Sigmoid colon (tissue), 7 donors: ENCODE measurements around the gene CYP2E1. TPM values are rescaled to one million over a fixed set of nuclear protein-coding genes. Genes with fewer than 3 reads are reported as not detected.
"Not testable (repeated sequence)": the region's sequence is repeated elsewhere in the genome, so short reads cannot be mapped to it uniquely, and the experiment has no call there.

Experiments
- DNase-seq: peaks from one replicate; pipeline ENCODE4 v3.0.0-alpha.2; 2019
- H3K27ac ChIP-seq, 4 donors: fragments of 200-600 bp; sonication (generic); one replicate each; pipeline ENCODE4 v1.5.1; 2016 to 2019; ENCODE audit warnings: mild to moderate bottlenecking in 1 of 4
- H3K27me3 ChIP-seq, 3 donors: fragments of 200-600 bp; sonication (generic); one replicate each; pipeline ENCODE4 v1.5.1; 2019; ENCODE audit warnings: mild to moderate bottlenecking in 1 of 3
- H3K36me3 ChIP-seq, 4 donors: fragments of 200-600 bp; sonication (generic); one replicate each; pipeline ENCODE4 v1.5.1; 2016 to 2019
- H3K4me1 ChIP-seq, 4 donors: fragments of 200-600 bp; sonication (generic); one replicate each; pipeline ENCODE4 v1.5.1; 2017 to 2019
- H3K4me3 ChIP-seq, 4 donors: fragments of 200-600 bp; sonication (generic); one replicate each; pipeline ENCODE4 v1.5.1; 2017 to 2019; ENCODE audit warnings: mild to moderate bottlenecking in 2 of 4, moderate library complexity in 1 of 4
- H3K9me3 ChIP-seq, 4 donors: fragments of 200-600 bp in 3 of 4; sonication (generic) in 3 of 4; one replicate each; pipeline versions ENCODE4 v1.5.1 to v1.6.1; 2013 to 2019
- EP300 ChIP-seq, 4 donors: sonication (generic); formaldehyde crosslinking; IDR thresholded peaks; one replicate each; pipeline ENCODE4 v1.6.1; 2017; ENCODE audit warnings: antibody characterized with exemption in 4 of 4
- POLR2A ChIP-seq, 2 donors: fragments of 450-650 bp; IDR thresholded peaks; one replicate each; pipeline ENCODE4 v1.6.1; 2016; ENCODE audit warnings: antibody characterized with exemption in 2 of 2, mild to moderate bottlenecking in 2 of 2, moderate library complexity in 2 of 2
- POLR2AphosphoS5 ChIP-seq, 4 donors: sonication (generic); formaldehyde crosslinking; IDR thresholded peaks; one replicate each; pipeline ENCODE4 v1.6.1; 2017; ENCODE audit warnings: antibody characterized with exemption in 4 of 4
- WGBS, 2 donors: extraction: QIAGEN DNeasy Blood & Tissue Kit; methylation state at CpG; one replicate each; pipeline ENCODE4 v1.1.7; 2013; 5-methylcytosine and 5-hydroxymethylcytosine counted together
- intact Hi-C: fragments of 100-400 bp; cut with DNase I; formaldehyde crosslinking; loops from one replicate; pipeline ENCODE4 v1.15.1; 2023
- polyA plus RNA-seq, 3 donors: library from polyadenylated mRNA; stranded (reverse); fragments of 200-250 nt; gene quantifications; one replicate each; pipeline ENCODE4 v1.2.3, GENCODE V29; 2013
- total RNA-seq, 4 donors: library from RNA; depleted of rRNA; stranded (reverse); fragments of >200 nt; gene quantifications; one replicate each; pipeline ENCODE4 v1.1.0, GENCODE V29; 2016
- TF ChIP-seq, protein P1 (sequence below), 4 experiments: fragments of 450-650 bp in 3 of 4; fragments of 200-600 bp in 1 of 4; IDR thresholded peaks; one replicate each; pipeline ENCODE4 v1.5.1; 2016 to 2019; ENCODE audit warnings: antibody characterized with exemption in 4 of 4, mild to moderate bottlenecking in 3 of 4, moderate library complexity in 2 of 4
- donor health status: healthy with polysubstance abuse.
- donor health status: Bipolar disorder and iron deficiency.
- donor health status: healthy.

CYP2E1 gene
- total and polyA plus RNA-seq, 7 donors, result 0.66 to 7.2 (median 2.5) TPM; not detected in 2

DNA sequence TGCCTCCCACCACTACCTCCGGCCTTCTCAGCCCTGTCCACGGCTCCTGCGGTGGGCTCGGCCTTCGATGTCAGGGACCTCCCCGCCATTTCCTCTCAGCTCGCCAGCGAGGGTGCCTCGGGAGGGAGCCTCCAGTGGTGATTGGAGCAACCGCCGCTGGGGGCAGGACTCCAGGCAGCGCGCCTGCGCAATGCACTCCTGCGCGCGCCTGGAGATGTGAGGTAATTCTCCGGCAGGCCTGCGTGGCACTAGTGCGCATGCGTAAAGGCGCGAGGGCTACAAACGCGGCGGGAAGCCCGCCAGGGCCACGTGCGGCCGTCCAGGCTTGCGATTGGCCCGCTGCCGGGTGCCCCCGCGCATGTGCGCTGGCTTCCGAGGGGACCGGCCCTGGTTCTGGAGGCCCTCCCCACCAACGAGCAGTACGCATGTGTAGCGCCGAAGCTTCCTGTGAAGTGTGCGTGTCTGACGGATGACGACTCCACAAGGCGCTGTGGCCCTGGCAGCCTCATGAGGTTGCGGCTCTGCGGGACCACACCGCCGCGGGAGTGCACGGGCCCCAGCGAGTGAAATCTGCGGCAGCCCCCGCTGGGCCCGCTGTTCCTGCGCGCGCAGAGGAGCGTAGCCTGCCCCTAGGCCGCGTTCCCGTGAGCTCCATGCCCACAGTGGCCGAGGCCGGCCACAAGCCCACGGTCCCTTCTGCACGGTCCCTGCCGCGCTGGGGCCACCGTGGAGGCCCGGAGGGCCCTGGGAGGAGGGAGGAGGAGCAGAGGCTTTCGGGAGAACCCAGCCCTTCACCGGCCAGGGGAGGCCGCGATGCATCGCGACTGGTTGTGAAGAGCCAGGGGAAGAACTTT lies 38.5 kb downstream of the CYP2E1 start, which contains the start of gene SYCE1:
TSS of gene SYCE1 (minus strand) at position 143 of the 854 bp plus-strand sequence. CDS start at position 89, 54 bp downstream.
- Histone ChIP-seq H3K27me3 (peaks cover 0 to 26% (median 0%) of the 10 kb centered on the region in 3 donors), H3K27ac (peak within 1 kb of the TSS in 1 of 4 donors; percentile 72), H3K9me3 (peaks cover 0 to 3% (median 0%) of the 10 kb centered on the region in 4 donors), H3K4me3 (peak within 1 kb of the TSS in 1 of 4 donors; percentile 43), H3K36me3 (no peaks in the 10 kb centered on the region), H3K4me1 (no peaks in the 10 kb centered on the region)
- intact Hi-C loops, result no loop called here
- 68 to 87% methylated on average over 77 of the region's 77 CpGs for WGBS, 2 donors
- no peak for DNase-seq
- TF ChIP-seq POLR2AphosphoS5 (IDR thresholded peaks at IDR 0.05) (peak in 1 of 4 donors; percentile 16), EP300 (IDR thresholded peaks at IDR 0.05) (no peak), POLR2A (IDR thresholded peaks at IDR 0.05) (no peak)
- TF ChIP-seq, protein P1, sequence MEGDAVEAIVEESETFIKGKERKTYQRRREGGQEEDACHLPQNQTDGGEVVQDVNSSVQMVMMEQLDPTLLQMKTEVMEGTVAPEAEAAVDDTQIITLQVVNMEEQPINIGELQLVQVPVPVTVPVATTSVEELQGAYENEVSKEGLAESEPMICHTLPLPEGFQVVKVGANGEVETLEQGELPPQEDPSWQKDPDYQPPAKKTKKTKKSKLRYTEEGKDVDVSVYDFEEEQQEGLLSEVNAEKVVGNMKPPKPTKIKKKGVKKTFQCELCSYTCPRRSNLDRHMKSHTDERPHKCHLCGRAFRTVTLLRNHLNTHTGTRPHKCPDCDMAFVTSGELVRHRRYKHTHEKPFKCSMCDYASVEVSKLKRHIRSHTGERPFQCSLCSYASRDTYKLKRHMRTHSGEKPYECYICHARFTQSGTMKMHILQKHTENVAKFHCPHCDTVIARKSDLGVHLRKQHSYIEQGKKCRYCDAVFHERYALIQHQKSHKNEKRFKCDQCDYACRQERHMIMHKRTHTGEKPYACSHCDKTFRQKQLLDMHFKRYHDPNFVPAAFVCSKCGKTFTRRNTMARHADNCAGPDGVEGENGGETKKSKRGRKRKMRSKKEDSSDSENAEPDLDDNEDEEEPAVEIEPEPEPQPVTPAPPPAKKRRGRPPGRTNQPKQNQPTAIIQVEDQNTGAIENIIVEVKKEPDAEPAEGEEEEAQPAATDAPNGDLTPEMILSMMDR (IDR thresholded peaks at IDR 0.05), result no peak

DNA sequence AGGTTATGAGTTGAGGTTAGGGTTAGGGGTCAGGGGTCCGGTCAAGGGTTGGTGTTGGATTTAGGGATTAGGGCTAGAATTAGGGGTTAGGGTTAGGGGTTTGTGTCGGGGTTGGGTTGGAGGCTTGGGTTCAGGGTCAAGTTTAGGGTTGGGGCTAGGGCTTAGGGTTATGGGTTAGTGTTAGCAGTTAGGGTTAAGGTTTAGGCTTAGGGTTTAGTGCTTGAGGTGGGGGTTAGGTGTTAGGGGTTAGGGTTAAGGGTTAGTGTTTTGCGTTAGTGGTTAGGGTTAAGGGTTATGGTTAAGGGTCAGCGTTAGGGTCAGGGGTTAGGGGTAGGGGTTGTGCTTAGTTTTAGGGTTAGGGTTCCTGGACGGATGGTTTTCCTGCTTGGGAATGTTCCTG lies 40.0 kb downstream of the CYP2E1 start:
- H3K4me3 ChIP-seq, result no peak overlapping the region
- intact Hi-C loops, result no loop called here

DNA sequence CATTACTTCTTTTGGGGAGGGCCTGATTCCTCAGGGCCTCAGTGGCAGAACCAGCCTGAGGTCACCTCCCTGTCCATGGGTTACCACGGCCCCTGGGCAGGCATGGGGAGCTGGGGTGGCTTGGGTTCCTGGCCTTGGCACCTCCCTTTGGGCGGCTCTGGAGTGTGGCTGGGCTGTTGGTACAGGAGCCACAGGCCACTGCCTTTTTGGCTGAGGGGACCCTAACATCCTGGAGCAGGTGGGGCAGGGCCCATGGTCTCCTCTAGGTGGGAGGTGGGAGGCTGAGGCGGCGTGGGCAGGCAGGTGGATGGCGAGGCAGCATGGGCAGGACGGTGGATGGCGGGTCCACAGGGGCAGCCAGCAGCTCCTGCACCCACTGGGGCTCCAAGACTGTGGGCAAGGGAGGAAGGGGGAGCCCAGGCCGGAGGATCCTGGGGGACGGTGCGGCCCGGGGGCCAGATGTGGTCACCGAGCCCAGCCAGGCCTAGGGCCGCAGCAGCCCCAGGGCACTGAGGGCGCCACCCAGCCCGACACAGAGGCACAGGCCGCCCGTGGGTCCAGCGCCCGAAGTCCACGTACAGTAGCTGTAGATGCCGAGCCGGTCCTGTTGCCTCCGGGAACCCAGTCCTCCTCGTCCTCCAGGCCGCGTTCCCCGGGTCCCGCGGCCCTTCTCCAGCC lies 40.6 kb downstream of the CYP2E1 start:
- Histone ChIP-seq H3K27ac (no peak overlapping the region), H3K27me3 (peaks cover 0 to 26% (median 0%) of the 10 kb centered on the region in 3 donors), H3K36me3 (no peaks in the 10 kb centered on the region), H3K9me3 (peaks cover 0 to 4% (median under 1%) of the 10 kb centered on the region in 4 donors), H3K4me1 (no peaks in the 10 kb centered on the region), H3K4me3 (no peak overlapping the region)
- intact Hi-C loops, result no loop called here
- no peak for DNase-seq
- TF ChIP-seq POLR2A (IDR thresholded peaks at IDR 0.05) (no peak), POLR2AphosphoS5 (IDR thresholded peaks at IDR 0.05) (no peak), EP300 (IDR thresholded peaks at IDR 0.05) (no peak)
- TF ChIP-seq, protein P1 (IDR thresholded peaks at IDR 0.05), result no peak
- 92% methylated on average over 29 of the region's 29 CpGs for WGBS, 2 donors

More for the DNA sequence above, 40.0 kb downstream of the CYP2E1 start:
- TF ChIP-seq POLR2A (IDR thresholded peaks at IDR 0.05) (no peak), POLR2AphosphoS5 (IDR thresholded peaks at IDR 0.05) (no peak), EP300 (IDR thresholded peaks at IDR 0.05) (no peak)
- TF ChIP-seq, protein P1 (IDR thresholded peaks at IDR 0.05), result no peak
- H3K36me3 ChIP-seq, result no peaks in the 10 kb centered on the region
- 88% methylated on average over 5 of the region's 5 CpGs for WGBS, 2 donors
- peaks cover 0 to 26% (median 0%) of the 10 kb centered on the region in 3 donors for H3K27me3 ChIP-seq
- no peak for DNase-seq
- peaks cover 0 to 3% (median 0%) of the 10 kb centered on the region in 4 donors for H3K9me3 ChIP-seq
- H3K4me1 ChIP-seq, result no peaks in the 10 kb centered on the region
- H3K27ac ChIP-seq, result no peak overlapping the region

DNA sequence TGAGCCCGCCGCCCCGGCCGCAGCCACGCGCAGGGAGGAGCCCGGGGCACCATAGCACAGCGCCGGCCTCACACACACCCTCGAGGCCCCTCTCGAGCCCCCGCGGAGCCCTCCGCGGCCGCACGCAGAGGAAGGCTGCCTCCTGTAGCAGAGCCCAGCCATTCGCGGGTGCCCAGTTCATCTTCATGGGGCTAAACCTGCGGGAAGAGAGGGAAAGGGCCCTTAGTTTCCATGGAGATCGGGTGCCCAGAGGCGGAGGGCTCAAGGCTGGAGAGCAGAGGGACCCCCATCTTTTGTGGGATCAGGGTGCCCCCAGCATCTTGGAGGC lies 41.1 kb downstream of the CYP2E1 start:
- WGBS, 2 donors, result 89 to 93% methylated on average over 22 of the region's 22 CpGs
- no peaks in the 10 kb centered on the region for H3K36me3 ChIP-seq
- no peaks in the 10 kb centered on the region for H3K4me1 ChIP-seq
- no peak overlapping the region for H3K27ac ChIP-seq
- intact Hi-C loops, result no loop called here
- peaks cover 0 to 9% (median 3%) of the 10 kb centered on the region in 4 donors for H3K9me3 ChIP-seq
- no peak for DNase-seq
- peaks cover 0 to 26% (median 0%) of the 10 kb centered on the region in 3 donors for H3K27me3 ChIP-seq
- TF ChIP-seq POLR2A (IDR thresholded peaks at IDR 0.05) (no peak), POLR2AphosphoS5 (IDR thresholded peaks at IDR 0.05) (no peak), EP300 (IDR thresholded peaks at IDR 0.05) (no peak)
- TF ChIP-seq, protein P1 (IDR thresholded peaks at IDR 0.05), result no peak
- no peak overlapping the region for H3K4me3 ChIP-seq

DNA sequence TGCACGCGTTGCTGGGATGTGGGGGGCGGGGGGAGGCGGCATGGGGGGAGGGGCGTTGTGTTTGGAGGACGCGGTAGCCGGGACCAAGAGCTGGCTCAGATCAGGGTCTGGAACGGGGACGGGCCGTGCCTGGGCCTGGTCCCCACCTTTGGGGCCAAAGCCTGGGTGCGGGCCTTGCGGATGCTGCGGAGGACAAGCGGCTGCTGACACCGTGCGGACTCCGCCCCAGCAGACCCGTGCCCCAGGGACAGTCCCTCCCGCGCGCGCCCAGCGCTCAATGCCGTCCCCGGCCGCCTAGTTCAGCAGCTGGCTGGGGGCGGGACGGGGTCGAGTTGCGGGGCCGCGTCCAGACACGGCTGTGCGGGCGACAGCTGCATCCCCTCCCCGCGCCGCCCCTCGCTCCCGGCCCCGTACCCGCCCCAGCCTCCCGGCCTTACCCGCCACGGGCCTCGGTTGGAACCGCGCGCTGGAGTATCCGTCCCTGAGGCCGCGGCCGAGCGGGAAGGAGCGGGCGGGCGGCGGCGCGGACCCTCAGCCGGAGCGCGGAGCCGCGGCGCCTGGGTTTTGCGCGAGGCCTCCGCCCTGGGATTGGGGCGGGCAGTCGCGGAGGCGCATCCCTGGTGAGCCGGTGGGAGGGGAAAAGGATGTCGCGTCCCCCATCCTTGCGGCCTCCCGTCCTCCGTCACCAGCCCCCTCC lies 41.8 kb downstream of the CYP2E1 start:
- H3K36me3 ChIP-seq, H3K27ac ChIP-seq, H3K4me3 ChIP-seq, intact Hi-C loops, DNase-seq, H3K4me1 ChIP-seq: not testable (repeated sequence)
- Histone ChIP-seq H3K27me3 (peaks cover 0 to 26% (median 0%) of the 10 kb centered on the region in 3 donors), H3K9me3 (peaks cover 0 to 11% (median 6%) of the 10 kb centered on the region in 4 donors)
- WGBS, 2 donors, result 28 to 30% methylated on average over 15 to 16 of the region's 80 CpGs

DNA sequence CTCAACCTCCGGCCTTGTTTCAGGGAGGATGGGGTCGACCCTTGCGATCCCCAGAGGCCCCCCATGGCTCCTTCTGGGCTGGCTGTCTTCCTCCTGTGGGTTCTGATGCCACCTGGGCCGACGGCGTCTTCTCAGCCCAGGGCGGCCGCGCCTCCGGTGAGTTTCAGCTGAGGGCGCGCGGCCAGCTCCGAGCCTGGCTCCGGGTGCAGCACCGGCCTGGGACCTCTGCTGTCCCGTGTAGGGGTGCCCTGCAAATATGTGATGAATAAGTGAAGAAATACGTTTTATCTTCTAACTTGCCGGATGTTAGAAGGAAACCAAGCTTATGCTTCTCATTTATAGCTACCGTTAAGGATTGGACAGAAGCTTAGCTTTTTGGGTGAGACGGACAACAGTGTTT lies 42.6 kb downstream of the CYP2E1 start:
- 43 to 56% methylated on average over 17 of the region's 21 CpGs for WGBS, 2 donors

DNA sequence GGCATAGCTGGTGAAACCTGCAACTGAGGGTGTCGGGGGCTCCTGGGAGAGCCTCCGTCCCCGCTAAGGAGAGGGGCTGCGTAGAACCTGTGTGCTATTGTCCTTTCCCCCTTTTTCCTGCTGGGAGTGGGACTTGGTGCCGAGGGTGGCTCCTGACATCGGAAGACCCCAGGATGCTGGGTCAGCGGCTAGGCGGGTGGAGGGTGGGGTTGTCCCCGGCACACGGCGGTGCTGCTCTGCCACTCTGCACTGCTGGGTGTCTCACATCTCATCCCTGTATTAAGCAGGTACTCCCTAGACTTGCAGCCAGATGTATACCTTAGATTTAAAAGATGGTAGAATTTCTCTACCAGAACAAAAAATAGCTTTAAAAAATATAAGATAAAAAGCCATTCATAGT lies 44.9 kb downstream of the CYP2E1 start:
- H3K36me3 ChIP-seq, H3K27ac ChIP-seq, H3K4me3 ChIP-seq, intact Hi-C loops, H3K9me3 ChIP-seq, H3K4me1 ChIP-seq, DNase-seq: not testable (repeated sequence)
- peaks cover 0 to 12% (median 0%) of the 10 kb centered on the region in 3 donors for H3K27me3 ChIP-seq
- WGBS, 2 donors, result 87 to 94% methylated on average over 11 of the region's 11 CpGs

More for the DNA sequence above, 42.6 kb downstream of the CYP2E1 start:
- intact Hi-C loops, H3K27ac ChIP-seq, H3K4me3 ChIP-seq, DNase-seq, H3K4me1 ChIP-seq, H3K36me3 ChIP-seq: not testable (repeated sequence)
- Histone ChIP-seq H3K9me3 (peaks cover 0 to 11% (median 6%) of the 10 kb centered on the region in 4 donors), H3K27me3 (peaks cover 0 to 26% (median 0%) of the 10 kb centered on the region in 3 donors)
